GM18907 (cell line): ENCODE results near the gene BBS4.
"Not testable (repeated sequence)": the region's sequence is repeated elsewhere in the genome, so short reads cannot be mapped to it uniquely, and the experiment has no call there.

Experiments used
- ATAC-seq: cut with Tn5 transposase; IDR thresholded peaks from one replicate; pipeline ENCODE4 v1.9.1; 2021; ENCODE audit warnings: mild to moderate bottlenecking, moderate library complexity; ENCODE audit not compliant: unreplicated experiment

The BBS4 gene

DNA sequence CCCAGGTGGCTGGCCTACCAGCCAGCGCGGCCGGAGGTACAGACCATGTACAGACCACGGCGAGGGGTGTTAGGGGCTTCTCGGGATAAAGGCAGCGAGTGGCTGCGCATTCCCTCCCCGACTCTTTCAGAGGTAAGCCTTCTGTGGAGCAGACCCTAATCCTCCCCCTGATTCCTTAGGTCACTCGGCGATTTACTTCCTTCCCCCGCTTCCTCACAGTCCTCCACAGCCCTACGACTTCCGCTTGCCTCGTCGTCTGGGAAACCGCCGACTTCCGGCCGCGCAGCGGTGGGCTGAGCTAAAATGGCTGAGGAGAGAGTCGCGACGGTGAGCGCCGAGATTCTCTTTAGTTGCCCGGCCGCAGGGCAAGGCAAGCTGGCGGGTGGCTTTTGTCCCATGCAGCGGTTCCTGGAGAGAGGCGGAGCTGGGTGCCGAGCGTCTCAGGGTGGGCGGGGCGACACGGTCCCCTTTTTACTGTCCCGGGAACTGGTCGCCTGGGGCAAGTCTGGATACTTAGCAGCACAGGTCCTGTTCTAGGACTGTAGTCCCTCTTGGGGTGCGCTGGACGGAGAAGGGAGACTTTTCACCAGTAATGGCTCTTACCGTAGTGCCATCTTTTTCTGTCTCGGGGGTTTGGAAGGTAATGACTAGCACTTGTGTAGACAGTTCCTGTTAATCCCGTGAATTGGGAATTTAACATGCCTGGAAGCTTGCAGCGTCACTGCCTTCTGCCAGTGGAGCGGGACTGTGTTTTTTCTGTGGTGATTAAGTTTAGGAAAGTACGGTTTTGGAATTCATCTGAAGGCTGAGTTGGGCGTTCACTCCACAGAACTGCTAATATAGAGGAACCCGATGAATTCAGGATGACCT is at the start of gene BBS4, which contains the start of gene HIGD2B:
BBS4 (plus strand) TSS at position 283 of the 870 bp plus-strand sequence; CDS start at position 304, 21 bp downstream.
HIGD2B (minus strand) TSS at position 258 of the 870 bp plus-strand sequence. CDS start 9,808 bp downstream, outside the sequence.
- peak; percentile 94 for ATAC-seq

- peak; percentile 66 for ATAC-seq
Observed at GRCh38 chr15:72636519-72637282, 49.3 kb upstream of the BBS4 start.

DNA sequence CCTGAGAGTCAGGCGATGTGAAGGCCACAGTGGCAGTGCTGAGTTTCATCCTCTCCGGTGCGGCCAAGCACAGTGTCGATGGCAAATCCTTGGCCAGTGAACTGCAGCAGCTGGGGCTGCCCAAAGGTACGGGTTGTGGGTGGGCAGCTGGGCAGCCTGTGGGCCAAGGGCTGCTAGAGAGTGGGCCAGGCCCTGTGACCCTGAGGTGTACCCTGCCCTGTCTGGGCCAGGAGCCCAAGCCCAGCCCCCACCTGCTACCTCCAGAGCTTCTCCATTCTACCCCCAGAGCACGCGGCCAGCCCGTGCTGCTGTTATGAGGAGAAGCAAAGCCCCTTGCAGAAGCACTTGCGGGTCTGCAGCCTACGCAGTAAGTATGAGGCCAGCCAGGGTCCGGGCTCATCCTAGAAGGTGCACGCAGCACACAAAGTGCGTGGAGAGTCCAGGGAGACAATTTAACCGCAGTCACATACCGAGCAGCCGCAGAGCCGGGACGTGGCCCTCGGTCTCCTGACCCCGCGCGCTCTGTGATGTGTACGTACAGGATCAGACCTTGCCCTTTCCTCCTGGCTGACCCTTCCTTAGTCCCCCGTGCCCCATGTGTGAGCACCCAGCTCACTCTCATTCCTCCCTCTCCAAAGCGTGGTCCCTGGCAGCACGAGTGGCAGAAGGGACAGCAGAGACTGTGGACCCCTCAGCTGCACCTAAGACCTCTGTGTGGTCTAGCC is 46.1 kb upstream of the BBS4 start:
- not testable (repeated sequence) for ATAC-seq

- ATAC-seq: not testable (repeated sequence)
Observed at GRCh38 chr15:72642271-72642670, 43.7 kb upstream of the BBS4 start.

DNA sequence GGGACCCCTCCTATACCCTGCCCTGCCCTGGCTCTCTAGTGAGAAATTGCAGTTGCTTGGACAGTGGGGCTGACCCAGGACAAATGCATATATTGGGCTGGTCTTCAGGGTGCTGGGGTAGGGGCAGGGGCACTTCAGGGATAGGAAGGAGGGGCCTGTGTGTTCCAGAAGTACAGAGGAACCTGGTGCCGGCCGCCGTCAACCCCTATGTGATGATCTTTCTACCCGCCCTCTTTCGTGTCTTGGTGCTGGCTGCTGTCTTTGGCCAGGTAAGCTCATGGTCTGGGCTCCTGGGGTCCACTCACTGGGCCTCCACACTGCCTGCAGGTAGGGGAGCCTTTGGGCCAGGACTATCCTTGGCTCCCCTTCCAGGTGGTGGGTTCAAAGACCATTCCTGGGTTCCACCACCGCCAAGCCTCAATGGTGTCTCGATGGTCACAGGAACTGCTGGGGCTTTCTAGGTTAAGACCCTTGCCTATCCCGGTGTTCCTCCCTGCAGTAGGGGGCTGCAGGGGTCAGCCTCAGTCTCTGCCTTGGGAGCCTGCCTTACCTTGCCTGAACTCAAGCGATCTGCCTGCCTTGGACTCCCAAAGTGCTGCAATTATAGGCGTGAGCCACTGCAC is 37.3 kb upstream of the BBS4 start:
- not testable (repeated sequence) for ATAC-seq

GRCh38 chr15:72654397-72654796 is 31.6 kb upstream of the BBS4 start, which contains the start of gene GOLGA6B:
Gene GOLGA6B, plus strand, starts transcription at chr15:72654697. Its CDS starts 41 bp downstream, at chr15:72654738.
- ATAC-seq: not testable (repeated sequence)

- ATAC-seq: not testable (repeated sequence)
Observed at GRCh38 chr15:72656014-72656413, 30.0 kb upstream of the BBS4 start.

GRCh38 chr15:72661081-72661480 is 24.9 kb upstream of the BBS4 start:
- ATAC-seq: not testable (repeated sequence)

- not testable (repeated sequence) for ATAC-seq
Observed at GRCh38 chr15:72663931-72664330, 22.1 kb upstream of the BBS4 start.

- ATAC-seq: not testable (repeated sequence)
Observed at GRCh38 chr15:72665706-72666105, 20.3 kb upstream of the BBS4 start.

GRCh38 chr15:72669803-72670202 is 16.2 kb upstream of the BBS4 start:
- not testable (repeated sequence) for ATAC-seq

- peak; percentile 74 for ATAC-seq
Observed at GRCh38 chr15:72670656-72671352, 15.2 kb upstream of the BBS4 start.

DNA sequence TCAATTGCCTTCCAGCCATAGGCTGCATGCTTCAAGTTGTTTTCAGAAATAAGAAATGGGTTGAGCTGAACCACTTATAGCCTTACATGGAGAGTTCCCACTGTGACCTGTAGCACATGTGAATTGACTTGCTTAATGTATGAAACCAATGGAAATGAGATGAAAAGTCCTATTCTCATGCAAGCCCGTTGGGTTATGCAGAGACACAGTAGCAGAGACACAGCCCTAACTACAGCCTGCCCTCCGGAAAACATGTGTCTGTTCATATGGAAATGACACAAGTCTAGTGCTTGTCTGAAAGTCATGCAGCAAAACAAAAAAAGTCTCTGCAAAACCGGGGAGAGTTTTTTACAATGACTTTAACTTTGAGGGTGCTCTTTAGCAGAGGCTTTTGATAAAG is 14.5 kb upstream of the BBS4 start:
- ATAC-seq: no peak

DNA sequence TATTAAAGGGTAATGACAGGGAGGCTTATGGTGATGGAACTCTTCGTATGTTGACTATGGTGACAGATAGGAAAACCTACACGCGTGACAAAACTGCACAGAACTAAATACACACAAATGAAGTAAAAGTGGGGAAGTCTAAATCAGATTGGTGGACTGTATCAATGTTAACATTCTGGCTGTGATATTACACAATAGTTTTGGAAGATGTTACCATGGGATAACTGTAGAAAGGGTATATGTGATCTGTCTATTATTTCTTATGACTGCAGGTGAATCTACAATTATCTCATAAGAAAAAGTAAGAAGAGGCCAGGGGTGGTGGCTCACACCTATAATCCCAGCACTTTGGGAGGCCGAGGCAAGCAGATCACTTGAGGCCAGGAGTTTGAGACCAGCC is 9.2 kb upstream of the BBS4 start:
- no peak for ATAC-seq

DNA sequence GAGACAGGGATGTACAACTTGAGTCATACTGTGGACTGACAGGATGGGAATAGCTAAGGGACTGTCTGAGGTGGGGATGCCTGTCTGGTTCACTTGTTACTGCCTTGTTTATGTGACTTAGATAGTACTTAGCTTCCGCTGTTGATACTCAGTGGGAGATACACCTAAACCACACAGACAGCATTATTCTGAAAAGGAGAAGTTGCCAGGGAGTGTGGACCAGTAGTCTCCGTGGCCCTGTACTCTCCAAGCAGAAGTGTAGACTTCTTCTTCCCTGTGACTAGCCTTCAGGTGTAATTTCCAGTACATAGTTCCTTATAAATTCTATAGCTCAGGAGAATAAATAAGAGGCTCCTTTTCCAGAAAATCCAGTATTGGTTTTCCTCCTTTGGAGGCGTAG is 5.1 kb upstream of the BBS4 start:
- no peak for ATAC-seq

- ATAC-seq: no peak
Observed at GRCh38 chr15:72682772-72683171, 3.2 kb upstream of the BBS4 start.

DNA sequence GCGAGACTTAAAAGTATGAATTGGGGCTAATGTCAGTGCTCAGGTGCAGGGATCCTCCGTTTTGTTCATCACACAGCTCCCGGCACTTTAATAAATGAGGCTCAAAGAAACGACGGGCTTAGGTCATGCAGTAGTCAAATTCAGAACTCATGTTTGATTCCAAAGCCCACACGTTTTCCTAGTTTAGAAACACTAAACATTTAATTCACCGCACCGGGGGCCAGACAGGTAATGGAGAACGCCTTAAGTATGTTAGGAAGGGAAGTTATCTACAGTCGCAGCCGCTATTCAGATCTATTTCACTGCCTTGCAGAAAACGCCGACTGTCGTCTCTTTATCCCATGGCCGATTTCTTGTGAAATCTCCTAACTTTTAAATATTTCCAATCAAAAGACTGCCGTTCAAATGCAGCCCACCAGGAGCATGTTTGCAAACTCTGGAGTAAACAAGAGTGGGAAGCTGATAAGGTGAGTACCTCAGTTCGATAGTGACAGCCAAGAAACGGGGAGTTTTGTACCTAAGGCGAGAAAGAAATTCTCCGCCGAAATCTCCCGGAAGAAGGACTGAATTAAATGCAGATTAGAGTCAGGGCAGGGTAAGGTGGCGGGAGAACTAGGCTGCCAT is 594 bp upstream of the BBS4 start:
- ATAC-seq: peak; percentile 6

GRCh38 chr15:72688697-72689096 is 2.7 kb downstream of the BBS4 start:
- ATAC-seq: no peak

DNA sequence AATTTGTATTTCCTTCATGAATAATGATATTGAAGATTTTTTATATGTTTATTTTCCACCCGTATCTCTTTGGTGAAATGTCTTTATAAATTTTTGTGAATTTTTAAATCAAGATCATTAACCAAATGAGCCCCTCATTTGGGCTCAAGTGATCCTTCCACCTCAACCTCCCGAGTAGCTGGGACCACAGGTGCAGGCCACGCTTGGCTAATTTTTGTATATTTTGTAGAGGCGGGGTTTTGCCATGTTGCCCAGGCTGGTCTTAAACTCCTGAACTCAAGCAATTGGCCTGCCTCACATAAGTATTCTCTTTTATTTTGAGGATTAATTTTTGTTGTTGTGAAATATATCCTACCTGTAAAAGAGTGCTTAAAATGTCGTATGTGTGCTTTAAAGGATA is 4.9 kb downstream of the BBS4 start:
- ATAC-seq: no peak
